HL-60 (cell line): ENCODE results near the gene C17orf100.
"Not testable (repeated sequence)": the region's sequence is repeated elsewhere in the genome, so short reads cannot be mapped to it uniquely, and the experiment has no call there.

ENCODE experiments used
- DNase-seq, 2 experiments: peaks; one replicate each; pipeline ENCODE4 v3.0.0-alpha.2; 2010 to 2020; ENCODE audit warnings: low read depth in 1 of 2, low spot score in 1 of 2
- H3K27ac ChIP-seq: fragments of 250-450 bp; sonication (Bioruptor Pico); replicated peaks from 2 replicates; pipeline ENCODE4 v1.5.1; 2020; ENCODE audit warnings: mild to moderate bottlenecking, moderate library complexity
- H3K27me3 ChIP-seq: fragments of 250-450 bp; sonication (Bioruptor Pico); 2 replicates; pipeline ENCODE4 v1.5.1; 2021; ENCODE audit warnings: mild to moderate bottlenecking, moderate library complexity; ENCODE audit not compliant: insufficient read depth, poor library complexity, severe bottlenecking
- H3K4me3 ChIP-seq: replicated peaks from 2 replicates; pipeline ENCODE4 v1.5.1; 2011; ENCODE audit warnings: mild to moderate bottlenecking, control low read depth, low read length; ENCODE audit not compliant: insufficient read depth
- CTCF ChIP-seq: IDR thresholded peaks from one replicate; pipeline ENCODE4 v1.5.1; 2011; ENCODE audit warnings: low read length, control low read depth, inconsistent platforms; ENCODE audit not compliant: insufficient read depth
- GABPA ChIP-seq: IDR thresholded peaks from 2 replicates; pipeline ENCODE4 v1.6.1; 2012; ENCODE audit warnings: low read depth
- POLR2AphosphoS5 ChIP-seq: IDR thresholded peaks from 2 replicates; pipeline ENCODE4 v1.6.1; 2012; ENCODE audit warnings: low read depth
- REST ChIP-seq: IDR thresholded peaks from 2 replicates; pipeline ENCODE4 v1.6.1; 2012; ENCODE audit warnings: low read depth; ENCODE audit not compliant: insufficient replicate concordance
- SPI1 ChIP-seq: IDR thresholded peaks from 2 replicates; pipeline ENCODE4 v1.6.1; 2012; ENCODE audit warnings: low read depth, mild to moderate bottlenecking, borderline replicate concordance

The C17orf100 gene

GRCh38 chr17:6657633-6658287, 6.2 kb downstream of the C17orf100 start:
- no peaks in the 10 kb centered on the region for H3K27me3 ChIP-seq
- TF ChIP-seq SPI1 (no peak), POLR2AphosphoS5 (no peak), CTCF (no peak), REST (no peak)
- DNase-seq = no peak
- no peak overlapping the region for H3K27ac ChIP-seq
- H3K4me3 ChIP-seq = peak overlapping the region; percentile 33; the same call in 1 of the 2 replicates

GRCh38 chr17:6658411-6658810, 6.8 kb downstream of the C17orf100 start:
- not testable (repeated sequence) for H3K27ac ChIP-seq, H3K4me3 ChIP-seq, DNase-seq, H3K27me3 ChIP-seq

- H3K27ac ChIP-seq = no peak overlapping the region
- H3K4me3 ChIP-seq = no peak overlapping the region
- no peak for TF ChIP-seq POLR2AphosphoS5
- no peak for TF ChIP-seq REST
- peak; percentile 57; the same call in 1 of the 2 replicates for TF ChIP-seq SPI1
- peak in 1 of 2 experiments; percentile 51 for DNase-seq
- no peaks in the 10 kb centered on the region for H3K27me3 ChIP-seq
Measured at GRCh38 chr17:6660101-6660500, 8.5 kb downstream of the C17orf100 start.

- DNase-seq = peak in 1 of 2 experiments; percentile 85
- Histone ChIP-seq H3K27ac (peak overlapping the region; percentile 16; the same call in 1 of the 2 replicates), H3K4me3 (no peak overlapping the region), H3K27me3 (no peaks in the 10 kb centered on the region)
- no peak for TF ChIP-seq CTCF
- no peak for TF ChIP-seq GABPA
- TF ChIP-seq POLR2AphosphoS5 = peak; percentile 48; the same call in 1 of the 2 replicates
- no peak for TF ChIP-seq REST
- TF ChIP-seq SPI1 = peak; percentile 93
Measured at GRCh38 chr17:6660805-6661463, 9.4 kb downstream of the C17orf100 start.
